ENCODE data around the gene TRAF2. TPM values are rescaled to one million over a fixed set of nuclear protein-coding genes. Genes with fewer than 3 reads are reported as not detected.

Gene TRAF2
- total RNA-seq, 1 experiment from 2014 or later: 11.5 TPM

- no peaks in the 10 kb centered on the region for H3K36me3 ChIP-seq (ENCODE audit: low read depth, low read length)
- H3K4me1 ChIP-seq (ENCODE audit: insufficient read depth, low read length): peaks cover 8% of the 10 kb centered on the region
- no peaks in the 10 kb centered on the region for H4K20me1 ChIP-seq (ENCODE audit: low read length)
- no peaks in the 10 kb centered on the region for H3K9me2 ChIP-seq (replicated peaks; ENCODE audit: low read length)
- H3K9me3 ChIP-seq (ENCODE audit: low read length): no peaks in the 10 kb centered on the region
- H3F3A ChIP-seq (ENCODE audit: low read length, unreplicated experiment): no peaks in the 10 kb centered on the region
- H3K79me2 ChIP-seq (ENCODE audit: low read length): no peaks in the 10 kb centered on the region
- no peak overlapping the region for H3K4me3 ChIP-seq (ENCODE audit: low read length)
- TF ChIP-seq CTCF (conservative IDR thresholded peaks at IDR 0.05; ENCODE audit: low read depth, low read length): no peak
- TF ChIP-seq EZH2phosphoT487 (IDR thresholded peaks at IDR 0.05; ENCODE audit: borderline replicate concordance, low read length): no peak
- no peak for TF ChIP-seq EZH2 (IDR thresholded peaks at IDR 0.05; ENCODE audit: low read length, unreplicated experiment)
- intact Hi-C loops (cut with micrococcal nuclease): no loop called here
- no TSS peak for BruUV-seq (replicated peaks)
- H3K27me3 ChIP-seq (ENCODE audit: low read length): no peaks in the 10 kb centered on the region
- ChIA-PET POLR2A (ENCODE audit: unreplicated experiment) (no interaction called here), CTCF (no interaction called here)
- ATAC-seq: no peak
- no peak overlapping the region for H3K27ac ChIP-seq (ENCODE audit: low read length)
- no peak overlapping the region for H2AFZ ChIP-seq (ENCODE audit: low read length)
- no peak overlapping the region for H3K9ac ChIP-seq (ENCODE audit: low read length)
- DNase-seq: no peak
- H3K4me2 ChIP-seq (ENCODE audit: low read length): no peak overlapping the region
Measured at GRCh38 chr9:136853596-136854112, 32.7 kb upstream of the TRAF2 start.

- H2AFZ ChIP-seq (ENCODE audit: low read length): no peak overlapping the region
- BruUV-seq (replicated peaks): no TSS peak
- DNase-seq (no peak), ATAC-seq (no peak)
- TF ChIP-seq CTCF (conservative IDR thresholded peaks at IDR 0.05; ENCODE audit: low read depth, low read length): no peak
- no peak for TF ChIP-seq EZH2 (IDR thresholded peaks at IDR 0.05; ENCODE audit: low read length, unreplicated experiment)
- no peak for TF ChIP-seq EZH2phosphoT487 (IDR thresholded peaks at IDR 0.05; ENCODE audit: borderline replicate concordance, low read length)
- POLR2A ChIA-PET (ENCODE audit: unreplicated experiment): no interaction called here
- no peak overlapping the region for H3K4me2 ChIP-seq (ENCODE audit: low read length)
- no peak overlapping the region for H3K9ac ChIP-seq (ENCODE audit: low read length)
- H3K27me3 ChIP-seq (ENCODE audit: low read length): no peaks in the 10 kb centered on the region
- peaks cover 8% of the 10 kb centered on the region for H3K4me1 ChIP-seq (ENCODE audit: insufficient read depth, low read length)
- H3F3A ChIP-seq (ENCODE audit: low read length, unreplicated experiment): no peaks in the 10 kb centered on the region
- no peaks in the 10 kb centered on the region for H3K36me3 ChIP-seq (ENCODE audit: low read depth, low read length)
- no peaks in the 10 kb centered on the region for H3K79me2 ChIP-seq (ENCODE audit: low read length)
- no peak overlapping the region for H3K4me3 ChIP-seq (ENCODE audit: low read length)
- H3K27ac ChIP-seq (ENCODE audit: low read length): no peak overlapping the region
- intact Hi-C loops (cut with micrococcal nuclease): no loop called here
- CTCF ChIA-PET: no interaction called here
- H3K9me3 ChIP-seq (ENCODE audit: low read length): no peaks in the 10 kb centered on the region
- no peaks in the 10 kb centered on the region for H3K9me2 ChIP-seq (replicated peaks; ENCODE audit: low read length)
- H4K20me1 ChIP-seq (ENCODE audit: low read length): no peaks in the 10 kb centered on the region
Measured at GRCh38 chr9:136854113-136854841, 32.0 kb upstream of the TRAF2 start.

- DNase-seq (no peak), ATAC-seq (no peak)
- CTCF ChIA-PET: interaction anchor here (0.5 kb wide), 1 partner anchor 180 kb away, joined by 5 read pairs; no protein-coding TSS in a partner anchor
- no peak overlapping the region for H2AFZ ChIP-seq (ENCODE audit: low read length)
- TF ChIP-seq CTCF (conservative IDR thresholded peaks at IDR 0.05; ENCODE audit: low read depth, low read length) (no peak), EZH2 (IDR thresholded peaks at IDR 0.05; ENCODE audit: low read length, unreplicated experiment) (no peak), EZH2phosphoT487 (IDR thresholded peaks at IDR 0.05; ENCODE audit: borderline replicate concordance, low read length) (no peak)
- H3K9me3 ChIP-seq (ENCODE audit: low read length): no peaks in the 10 kb centered on the region
- H4K20me1 ChIP-seq (ENCODE audit: low read length): no peaks in the 10 kb centered on the region
- POLR2A ChIA-PET (ENCODE audit: unreplicated experiment): no interaction called here
- no peak overlapping the region for H3K4me3 ChIP-seq (ENCODE audit: low read length)
- intact Hi-C loops (cut with micrococcal nuclease): no loop called here
- H3K9me2 ChIP-seq (replicated peaks; ENCODE audit: low read length): no peaks in the 10 kb centered on the region
- H3K27ac ChIP-seq (ENCODE audit: low read length): no peak overlapping the region
- H3K79me2 ChIP-seq (ENCODE audit: low read length): no peaks in the 10 kb centered on the region
- no peak overlapping the region for H3K4me2 ChIP-seq (ENCODE audit: low read length)
- no TSS peak for BruUV-seq (replicated peaks)
- H3K4me1 ChIP-seq (ENCODE audit: insufficient read depth, low read length): peaks cover 4% of the 10 kb centered on the region
- H3F3A ChIP-seq (ENCODE audit: low read length, unreplicated experiment): no peaks in the 10 kb centered on the region
- no peaks in the 10 kb centered on the region for H3K36me3 ChIP-seq (ENCODE audit: low read depth, low read length)
- no peak overlapping the region for H3K9ac ChIP-seq (ENCODE audit: low read length)
- no peaks in the 10 kb centered on the region for H3K27me3 ChIP-seq (ENCODE audit: low read length)
Measured at GRCh38 chr9:136854842-136855460, 31.4 kb upstream of the TRAF2 start.

Data from PC-3 (cell line).